PFSK-1 (cell line): ENCODE results near the gene RACK1.

Experiments used
- FOXP2 ChIP-seq: optimal IDR thresholded peaks from 2 replicates; pipeline ENCODE3; 2011; ENCODE audit warnings: borderline replicate concordance, control low read depth, inconsistent platforms; ENCODE audit not compliant: insufficient read depth; ENCODE audit errors: extremely low read length, extremely low read depth
- POLR2AphosphoS5 ChIP-seq: IDR thresholded peaks from 2 replicates; pipeline ENCODE4 v1.6.1; 2012; ENCODE audit warnings: low read depth, mild to moderate bottlenecking, control low read depth, low read length, moderate library complexity
- SIN3A ChIP-seq: IDR thresholded peaks from 2 replicates; pipeline ENCODE4 v1.6.1; 2012; ENCODE audit warnings: mild to moderate bottlenecking, low read length, moderate library complexity, borderline replicate concordance; ENCODE audit not compliant: insufficient read depth
- TAF1 ChIP-seq: IDR thresholded peaks from 2 replicates; pipeline ENCODE4 v1.6.1; 2012; ENCODE audit warnings: low read length, control low read depth, borderline replicate concordance; ENCODE audit not compliant: insufficient read depth
- TF ChIP-seq, protein P1 (sequence below), 2 experiments: IDR thresholded peaks; 2 replicates each; pipeline versions ENCODE4 v1.6.1 to v1.8.0; 2011 to 2012; ENCODE audit warnings: low read depth in 2 of 2, low read length in 2 of 2, control low read depth in 1 of 2, inconsistent platforms in 1 of 2, mild to moderate bottlenecking in 1 of 2, moderate library complexity in 1 of 2; ENCODE audit not compliant: insufficient read depth in 1 of 2

DNA sequence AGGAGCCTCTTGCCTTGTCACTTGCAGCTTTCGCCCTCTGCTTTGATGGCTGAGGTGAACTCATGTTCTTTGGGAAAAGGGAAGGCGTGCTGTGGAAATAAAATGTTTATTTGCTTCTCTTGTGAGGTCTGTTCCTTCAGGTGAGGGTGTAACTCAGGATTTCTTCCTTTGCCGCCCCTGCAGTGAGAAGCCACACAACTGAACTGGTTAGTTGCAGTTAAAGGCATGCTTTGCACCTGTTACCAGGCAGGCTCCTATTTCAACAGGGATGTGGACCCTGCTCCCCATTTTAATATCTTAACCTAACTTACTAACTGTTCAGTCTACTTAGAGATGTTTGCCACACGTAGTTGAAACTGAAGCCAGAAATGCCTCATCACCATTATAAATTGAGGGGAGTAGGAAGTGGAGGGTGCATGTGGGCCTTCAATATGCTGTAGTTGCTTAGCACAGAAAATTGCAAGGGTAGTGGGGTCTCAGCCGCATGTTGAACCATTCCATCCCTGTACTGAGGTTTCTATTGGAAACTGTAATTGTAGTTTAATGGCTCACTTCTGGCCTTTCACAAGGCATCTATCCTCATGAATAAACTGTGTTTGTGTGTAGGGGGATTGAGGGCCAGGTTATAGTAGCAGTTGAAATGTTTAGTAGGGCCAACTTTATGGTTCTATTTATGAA lies 7.9 kb downstream of the RACK1 start:
- TF ChIP-seq POLR2AphosphoS5 (peak; percentile 88), SIN3A (0 out of 2 replicates have a peak, but pooled peaks have one; percentile 23), FOXP2 (no peak), TAF1 (peak; percentile 39; the same call in 1 of the 2 replicates)
- TF ChIP-seq, protein P1, sequence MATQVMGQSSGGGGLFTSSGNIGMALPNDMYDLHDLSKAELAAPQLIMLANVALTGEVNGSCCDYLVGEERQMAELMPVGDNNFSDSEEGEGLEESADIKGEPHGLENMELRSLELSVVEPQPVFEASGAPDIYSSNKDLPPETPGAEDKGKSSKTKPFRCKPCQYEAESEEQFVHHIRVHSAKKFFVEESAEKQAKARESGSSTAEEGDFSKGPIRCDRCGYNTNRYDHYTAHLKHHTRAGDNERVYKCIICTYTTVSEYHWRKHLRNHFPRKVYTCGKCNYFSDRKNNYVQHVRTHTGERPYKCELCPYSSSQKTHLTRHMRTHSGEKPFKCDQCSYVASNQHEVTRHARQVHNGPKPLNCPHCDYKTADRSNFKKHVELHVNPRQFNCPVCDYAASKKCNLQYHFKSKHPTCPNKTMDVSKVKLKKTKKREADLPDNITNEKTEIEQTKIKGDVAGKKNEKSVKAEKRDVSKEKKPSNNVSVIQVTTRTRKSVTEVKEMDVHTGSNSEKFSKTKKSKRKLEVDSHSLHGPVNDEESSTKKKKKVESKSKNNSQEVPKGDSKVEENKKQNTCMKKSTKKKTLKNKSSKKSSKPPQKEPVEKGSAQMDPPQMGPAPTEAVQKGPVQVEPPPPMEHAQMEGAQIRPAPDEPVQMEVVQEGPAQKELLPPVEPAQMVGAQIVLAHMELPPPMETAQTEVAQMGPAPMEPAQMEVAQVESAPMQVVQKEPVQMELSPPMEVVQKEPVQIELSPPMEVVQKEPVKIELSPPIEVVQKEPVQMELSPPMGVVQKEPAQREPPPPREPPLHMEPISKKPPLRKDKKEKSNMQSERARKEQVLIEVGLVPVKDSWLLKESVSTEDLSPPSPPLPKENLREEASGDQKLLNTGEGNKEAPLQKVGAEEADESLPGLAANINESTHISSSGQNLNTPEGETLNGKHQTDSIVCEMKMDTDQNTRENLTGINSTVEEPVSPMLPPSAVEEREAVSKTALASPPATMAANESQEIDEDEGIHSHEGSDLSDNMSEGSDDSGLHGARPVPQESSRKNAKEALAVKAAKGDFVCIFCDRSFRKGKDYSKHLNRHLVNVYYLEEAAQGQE (IDR thresholded peaks at IDR 0.05; ENCODE audit: insufficient read depth in 1 of 2, low read depth in 2 of 2, low read length in 2 of 2), result no peak
